NCI-H146 treated with DMSO at 0.1 percent for 48 hours (cell line): Measurements from ENCODE around the gene ADAMTS14.
"Not testable (repeated sequence)": the region's sequence is repeated elsewhere in the genome, so short reads cannot be mapped to it uniquely, and the experiment has no call there.

ENCODE experiments used
- DNase-seq: peaks from one replicate; lab custom pipeline; 2025; ENCODE audit not compliant: unreplicated experiment; lab: John Stamatoyannopoulos, UW

Gene ADAMTS14

GRCh38 chr10:70655316-70655715 lies 17.0 kb upstream of the ADAMTS14 start:
- no peak for DNase-seq

GRCh38 chr10:70656489-70656888 lies 15.8 kb upstream of the ADAMTS14 start:
- DNase-seq, result no peak

- no peak for DNase-seq
Observed at GRCh38 chr10:70657041-70657440, 15.3 kb upstream of the ADAMTS14 start.

- no peak for DNase-seq
Observed at GRCh38 chr10:70658582-70659136, 13.6 kb upstream of the ADAMTS14 start.

- no peak for DNase-seq
Observed at GRCh38 chr10:70659306-70659705, 13.0 kb upstream of the ADAMTS14 start.

- no peak for DNase-seq
Observed at GRCh38 chr10:70660722-70661121, 11.6 kb upstream of the ADAMTS14 start.

- DNase-seq, result no peak
Observed at GRCh38 chr10:70661623-70662361, 10.5 kb upstream of the ADAMTS14 start.

- DNase-seq, result no peak
Observed at GRCh38 chr10:70662362-70663220, 9.7 kb upstream of the ADAMTS14 start.

- not testable (repeated sequence) for DNase-seq
Observed at GRCh38 chr10:70663458-70664409, 8.6 kb upstream of the ADAMTS14 start.

- DNase-seq, result no peak
Observed at GRCh38 chr10:70664702-70665195, 7.6 kb upstream of the ADAMTS14 start.

GRCh38 chr10:70666960-70667798 lies 5.1 kb upstream of the ADAMTS14 start:
- no peak for DNase-seq

GRCh38 chr10:70667818-70668217 lies 4.5 kb upstream of the ADAMTS14 start:
- not testable (repeated sequence) for DNase-seq

GRCh38 chr10:70668454-70668970 lies 3.8 kb upstream of the ADAMTS14 start:
- DNase-seq, result no peak

GRCh38 chr10:70669015-70669414 lies 3.3 kb upstream of the ADAMTS14 start:
- no peak for DNase-seq

GRCh38 chr10:70669732-70670317 lies 2.5 kb upstream of the ADAMTS14 start:
- no peak for DNase-seq

- no peak for DNase-seq
Observed at GRCh38 chr10:70671619-70672164, 614 bp upstream of the ADAMTS14 start.

GRCh38 chr10:70673043-70673928 lies 980 bp downstream of the ADAMTS14 start:
- DNase-seq, result no peak
